ENCODE results near the gene CHD9NB.

- TF ChIP-seq CTCF (conservative IDR thresholded peaks at IDR 0.05) (no peak), EZH2 (IDR thresholded peaks at IDR 0.05; ENCODE audit: low read depth) (no peak)
Measured at GRCh38 chr16:53081032-53081424, 28.3 kb upstream of the CHD9NB start.
